AG09309 (cell line): ENCODE data around the gene PLEKHA7.
"Not testable (repeated sequence)": the region's sequence is repeated elsewhere in the genome, so short reads cannot be mapped to it uniquely, and the experiment has no call there.

ENCODE experiments used
- DNase-seq: peaks from one replicate; pipeline ENCODE4 v3.0.0-alpha.2; 2010; ENCODE audit warnings: low read depth
- H3K4me3 ChIP-seq: 2 replicates; pipeline ENCODE4 v1.5.1; 2011; ENCODE audit warnings: mild to moderate bottlenecking, low read depth, low read length, moderate library complexity; ENCODE audit not compliant: control insufficient read depth
- TF ChIP-seq, protein P1 (sequence below): IDR thresholded peaks from 2 replicates; pipeline ENCODE4 v1.5.1; 2011; ENCODE audit warnings: mild to moderate bottlenecking, low read depth, low read length, inconsistent platforms; ENCODE audit not compliant: insufficient read depth, control insufficient read depth; ENCODE audit errors: missing control alignments

The PLEKHA7 gene

DNA sequence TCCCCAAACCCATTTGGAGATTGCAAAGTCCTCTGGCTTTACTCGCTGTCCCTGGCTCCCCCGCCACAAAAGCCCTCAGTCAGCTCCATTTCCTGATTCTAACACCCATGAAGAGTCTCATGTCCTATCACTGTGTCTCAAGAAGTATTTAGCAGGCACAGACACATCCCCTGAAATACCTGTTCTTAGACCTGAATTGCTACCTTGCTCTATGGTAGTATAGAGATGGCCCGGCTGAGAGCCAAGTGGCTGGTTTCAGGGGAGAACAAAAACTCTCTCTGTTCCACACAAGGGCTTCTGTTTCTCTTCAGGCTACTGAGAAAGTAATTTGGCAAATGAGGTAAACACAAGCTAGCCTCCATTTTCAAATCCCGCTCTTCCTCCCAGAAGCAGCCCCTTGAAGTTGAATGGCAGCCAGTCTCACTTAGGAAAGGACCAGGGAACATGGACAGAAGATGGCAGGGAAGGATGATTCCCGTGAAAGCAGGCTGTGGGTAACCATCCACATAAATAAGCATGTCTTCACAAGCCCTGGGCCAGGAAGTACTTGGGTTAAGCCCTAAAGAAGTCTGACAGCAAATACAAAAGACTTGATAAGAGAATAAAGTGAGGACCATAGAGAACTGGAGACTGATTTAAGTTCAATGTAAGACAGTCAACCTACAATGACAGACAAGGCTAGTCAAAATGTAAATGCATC lies 138.0 kb downstream of the PLEKHA7 start:
- no peak for DNase-seq
- TF ChIP-seq, protein P1, sequence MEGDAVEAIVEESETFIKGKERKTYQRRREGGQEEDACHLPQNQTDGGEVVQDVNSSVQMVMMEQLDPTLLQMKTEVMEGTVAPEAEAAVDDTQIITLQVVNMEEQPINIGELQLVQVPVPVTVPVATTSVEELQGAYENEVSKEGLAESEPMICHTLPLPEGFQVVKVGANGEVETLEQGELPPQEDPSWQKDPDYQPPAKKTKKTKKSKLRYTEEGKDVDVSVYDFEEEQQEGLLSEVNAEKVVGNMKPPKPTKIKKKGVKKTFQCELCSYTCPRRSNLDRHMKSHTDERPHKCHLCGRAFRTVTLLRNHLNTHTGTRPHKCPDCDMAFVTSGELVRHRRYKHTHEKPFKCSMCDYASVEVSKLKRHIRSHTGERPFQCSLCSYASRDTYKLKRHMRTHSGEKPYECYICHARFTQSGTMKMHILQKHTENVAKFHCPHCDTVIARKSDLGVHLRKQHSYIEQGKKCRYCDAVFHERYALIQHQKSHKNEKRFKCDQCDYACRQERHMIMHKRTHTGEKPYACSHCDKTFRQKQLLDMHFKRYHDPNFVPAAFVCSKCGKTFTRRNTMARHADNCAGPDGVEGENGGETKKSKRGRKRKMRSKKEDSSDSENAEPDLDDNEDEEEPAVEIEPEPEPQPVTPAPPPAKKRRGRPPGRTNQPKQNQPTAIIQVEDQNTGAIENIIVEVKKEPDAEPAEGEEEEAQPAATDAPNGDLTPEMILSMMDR: no peak
- H3K4me3 ChIP-seq: no peak overlapping the region

DNA sequence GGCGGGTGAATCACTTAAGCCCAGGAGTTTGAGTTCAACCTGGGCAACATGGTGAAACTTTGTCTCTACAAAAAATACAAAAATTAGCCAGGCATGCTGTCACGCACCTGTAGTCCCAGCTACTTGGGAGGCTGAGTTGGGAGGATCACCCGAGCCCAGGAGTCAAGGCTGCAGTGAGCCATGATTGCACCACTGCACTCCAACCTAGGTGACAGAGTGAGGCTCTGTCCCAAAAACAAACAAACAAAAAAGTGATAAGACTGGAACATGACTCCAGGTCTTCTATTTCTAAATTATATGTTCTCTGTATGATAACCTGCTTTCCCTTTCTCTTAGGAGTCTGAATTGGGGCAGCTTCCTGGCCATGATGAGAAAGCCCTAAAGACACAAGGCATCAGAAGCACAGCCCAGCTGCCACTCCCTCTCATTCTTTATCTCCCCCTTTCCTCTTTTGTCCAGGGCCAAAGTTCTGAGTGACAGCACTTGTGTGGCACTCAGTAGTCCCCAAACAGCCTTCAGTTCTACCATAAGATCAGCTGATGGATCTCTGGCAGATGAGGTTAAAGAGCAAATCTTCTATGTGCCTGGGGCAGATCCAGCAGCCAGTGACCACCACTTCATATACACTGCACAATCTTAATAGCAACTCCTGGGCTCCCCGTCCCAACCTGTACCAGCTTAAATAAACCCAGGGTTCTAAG lies 139.8 kb downstream of the PLEKHA7 start:
- DNase-seq: no peak
- TF ChIP-seq, protein P1: no peak
- H3K4me3 ChIP-seq: no peak overlapping the region

DNA sequence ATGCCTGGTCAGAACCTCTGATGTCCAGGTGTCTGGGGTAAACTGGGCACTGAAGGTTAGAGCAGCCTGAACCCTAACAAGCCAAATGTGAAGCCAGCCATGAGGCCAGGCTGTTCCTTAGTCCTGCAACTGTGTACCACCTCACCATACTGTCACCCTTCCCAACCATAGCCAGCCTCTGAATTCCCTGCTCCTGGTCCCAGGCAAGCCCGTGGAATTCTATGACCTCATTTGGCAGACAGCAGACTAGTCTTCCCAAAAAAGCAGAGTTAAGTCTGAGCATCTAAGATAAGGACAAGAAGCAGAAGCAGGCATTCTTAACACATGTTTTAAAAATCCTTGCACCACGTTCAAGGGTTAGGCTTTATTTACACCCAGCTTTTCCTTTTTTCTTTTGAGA lies 140.9 kb downstream of the PLEKHA7 start:
- TF ChIP-seq, protein P1: no peak
- H3K4me3 ChIP-seq: no peak overlapping the region
- no peak for DNase-seq

DNA sequence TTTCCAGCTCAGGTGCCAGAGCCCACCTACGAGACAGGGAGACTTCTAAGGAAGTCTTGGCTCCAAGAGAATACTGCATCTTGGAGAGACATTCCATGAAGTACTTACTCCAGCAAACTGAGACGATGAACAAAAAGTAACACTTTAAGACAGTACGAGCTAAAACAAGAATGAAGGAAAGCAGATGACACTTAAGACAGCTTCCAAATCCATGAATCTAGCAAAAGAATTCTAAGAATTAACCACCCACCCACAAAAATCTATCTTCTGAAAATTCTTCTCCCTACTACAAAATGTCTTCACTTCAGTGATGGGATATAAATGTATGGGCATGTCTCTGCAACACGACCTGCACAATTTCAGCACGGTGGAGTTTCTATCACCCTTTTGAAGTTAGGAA lies 142.8 kb downstream of the PLEKHA7 start:
- TF ChIP-seq, protein P1: no peak
- H3K4me3 ChIP-seq: no peak overlapping the region
- no peak for DNase-seq

DNA sequence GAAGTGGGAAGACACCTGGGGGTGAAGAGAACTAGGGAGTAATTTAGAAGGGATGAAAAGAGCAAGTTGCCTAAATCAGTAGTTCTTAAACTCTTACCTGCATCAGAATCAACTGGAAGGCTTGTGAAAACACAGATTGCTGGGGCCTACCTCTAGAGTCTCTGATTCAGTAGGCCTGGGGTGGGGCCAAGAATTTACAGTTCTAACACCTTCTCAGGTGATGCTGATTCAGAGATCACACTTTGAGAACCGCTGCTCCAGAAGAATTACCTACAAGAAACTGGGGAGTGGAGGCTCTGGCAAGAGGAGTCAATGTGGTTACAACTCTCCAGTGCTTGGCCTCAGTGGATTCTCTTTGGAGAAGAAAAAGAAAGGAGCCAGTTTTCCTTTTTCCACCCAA lies 147.1 kb downstream of the PLEKHA7 start:
- no peak overlapping the region for H3K4me3 ChIP-seq
- DNase-seq: no peak
- TF ChIP-seq, protein P1: no peak

DNA sequence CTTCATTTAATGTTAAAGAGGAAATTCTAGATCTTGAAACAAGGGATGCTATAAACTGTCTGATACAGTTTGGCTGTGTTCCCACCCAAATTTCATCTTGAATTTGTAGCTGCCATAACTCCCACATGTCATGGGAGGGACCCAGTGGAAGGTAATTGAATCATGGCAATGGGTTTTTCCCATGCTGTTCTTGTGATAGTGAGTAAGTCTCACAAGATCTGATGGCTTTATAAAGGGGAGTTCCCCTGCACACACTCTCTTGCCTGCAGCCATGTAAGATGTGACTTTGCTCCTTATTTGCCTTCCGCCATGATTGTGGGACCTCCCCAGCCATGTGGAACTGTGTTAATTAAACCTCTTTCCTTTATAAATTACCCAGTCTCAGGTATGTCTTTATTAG lies 149.8 kb downstream of the PLEKHA7 start:
- not testable (repeated sequence) for DNase-seq

DNA sequence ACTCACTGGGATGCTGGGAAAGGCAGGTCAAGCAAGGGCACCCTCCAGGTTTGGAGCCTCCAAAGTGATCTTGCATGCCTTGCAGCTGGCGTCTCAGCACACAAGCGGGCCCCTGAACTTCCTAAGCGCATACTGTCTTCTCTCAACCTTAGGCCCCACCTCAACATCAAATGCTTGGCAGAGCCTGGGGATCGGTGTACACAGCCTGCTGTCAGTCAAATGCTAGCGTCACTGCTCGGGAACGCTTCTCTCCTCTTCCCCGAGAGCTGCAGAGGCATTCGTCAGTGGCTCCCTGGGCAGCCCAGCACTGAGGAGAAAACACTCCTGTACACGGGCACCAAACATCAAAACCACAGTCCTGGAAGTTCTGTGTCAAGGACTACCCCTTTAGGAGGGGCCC lies 150.8 kb downstream of the PLEKHA7 start:
- TF ChIP-seq, protein P1: no peak
- no peak for DNase-seq
- H3K4me3 ChIP-seq: no peak overlapping the region

More for the DNA sequence above, 149.8 kb downstream of the PLEKHA7 start:
- H3K4me3 ChIP-seq: not testable (repeated sequence)
